GM21825 (cell line): ENCODE results near the gene LFNG.
A peak's percentile ranks its signal among the peaks of the same experiment; 100 is the strongest.
"Not testable (repeated sequence)": the region's sequence is repeated elsewhere in the genome, so short reads cannot be mapped to it uniquely, and the experiment has no call there.

Experiments used
- ATAC-seq: cut with Tn5 transposase; IDR thresholded peaks from one replicate; pipeline ENCODE4 v1.9.1; 2021; ENCODE audit warnings: mild to moderate bottlenecking, moderate library complexity; ENCODE audit not compliant: unreplicated experiment

The LFNG gene

GRCh38 chr7:2527505-2528467 lies 8.2 kb downstream of the LFNG start:
- no peak for ATAC-seq

- peak; percentile 0 for ATAC-seq
Measured at GRCh38 chr7:2528481-2529095, 9.0 kb downstream of the LFNG start.

GRCh38 chr7:2529161-2530070 lies 9.8 kb downstream of the LFNG start:
- peak; percentile 41 for ATAC-seq

- ATAC-seq: peak; percentile 46
Measured at GRCh38 chr7:2530071-2530987, 10.8 kb downstream of the LFNG start.

GRCh38 chr7:2530994-2531795 lies 11.6 kb downstream of the LFNG start:
- not testable (repeated sequence) for ATAC-seq

GRCh38 chr7:2531796-2532110 lies 12.2 kb downstream of the LFNG start:
- ATAC-seq: not testable (repeated sequence)

GRCh38 chr7:2532199-2532772 lies 12.7 kb downstream of the LFNG start:
- ATAC-seq: not testable (repeated sequence)

GRCh38 chr7:2532816-2533215 lies 13.2 kb downstream of the LFNG start:
- not testable (repeated sequence) for ATAC-seq

- ATAC-seq: not testable (repeated sequence)
Measured at GRCh38 chr7:2533566-2533965, 14.0 kb downstream of the LFNG start.

- not testable (repeated sequence) for ATAC-seq
Measured at GRCh38 chr7:2534214-2534613, 14.6 kb downstream of the LFNG start.

GRCh38 chr7:2535872-2536627 lies 16.5 kb downstream of the LFNG start:
- not testable (repeated sequence) for ATAC-seq

- ATAC-seq: no peak
Measured at GRCh38 chr7:2537981-2538851, 18.6 kb downstream of the LFNG start.

- ATAC-seq: no peak
Measured at GRCh38 chr7:2539031-2539911, 19.7 kb downstream of the LFNG start.

- ATAC-seq: no peak
Measured at GRCh38 chr7:2540133-2540532, 20.6 kb downstream of the LFNG start.

GRCh38 chr7:2540641-2541051 lies 21.1 kb downstream of the LFNG start:
- ATAC-seq: no peak

- ATAC-seq: no peak
Measured at GRCh38 chr7:2541291-2542010, 21.9 kb downstream of the LFNG start.
